Stimulated activated CD8-positive, alpha-beta memory T cell treated with anti-CD3 and anti-CD28 coated beads, Interleukin-12 subunit alpha, Interleukin-12 subunit beta, amount 100 ng/mL, for 4 hours (primary cell): ENCODE results near the gene GIMAP4.
"Not testable (repeated sequence)": the region's sequence is repeated elsewhere in the genome, so short reads cannot be mapped to it uniquely, and the experiment has no call there.

Source experiments
- DNase-seq: peaks from one replicate; pipeline ENCODE4 v3.0.0-alpha.2; 2020; ENCODE audit warnings: low read depth

GIMAP4 gene

GRCh38 chr7:150580638-150581394 is 13.6 kb downstream of the GIMAP4 start:
- DNase-seq = no peak

GRCh38 chr7:150585199-150585598 is 18.0 kb downstream of the GIMAP4 start:
- DNase-seq = no peak

GRCh38 chr7:150586068-150586784 is 19.0 kb downstream of the GIMAP4 start:
- no peak for DNase-seq

GRCh38 chr7:150586785-150587152 is 19.6 kb downstream of the GIMAP4 start:
- DNase-seq = no peak

- no peak for DNase-seq
These were observed 20.4 kb downstream of the GIMAP4 start for GRCh38 chr7:150587551-150587950.

GRCh38 chr7:150594805-150595204 is 27.6 kb downstream of the GIMAP4 start:
- DNase-seq = no peak

- no peak for DNase-seq
These were observed 28.2 kb downstream of the GIMAP4 start for GRCh38 chr7:150595361-150595760.

- DNase-seq = not testable (repeated sequence)
These were observed 36.4 kb downstream of the GIMAP4 start for GRCh38 chr7:150603600-150603999.

- DNase-seq = no peak
These were observed 43.0 kb downstream of the GIMAP4 start for GRCh38 chr7:150610233-150610632.

- no peak for DNase-seq
These were observed 45.7 kb downstream of the GIMAP4 start for GRCh38 chr7:150612925-150613324.

GRCh38 chr7:150613880-150614279 is 46.7 kb downstream of the GIMAP4 start:
- DNase-seq = no peak

GRCh38 chr7:150614426-150614825 is 47.2 kb downstream of the GIMAP4 start:
- DNase-seq = not testable (repeated sequence)

- DNase-seq = not testable (repeated sequence)
These were observed 48.1 kb downstream of the GIMAP4 start for GRCh38 chr7:150615221-150615755.

GRCh38 chr7:150620061-150620460 is 52.9 kb downstream of the GIMAP4 start:
- no peak for DNase-seq

- no peak for DNase-seq
These were observed 53.6 kb downstream of the GIMAP4 start for GRCh38 chr7:150620617-150621371.

- no peak for DNase-seq
These were observed 54.2 kb downstream of the GIMAP4 start for GRCh38 chr7:150621376-150621775.
